CD4-positive, alpha-beta T cell (primary cell): ENCODE data around the gene MYDGF. TPM values are rescaled to one million over a fixed set of nuclear protein-coding genes. Genes with fewer than 3 reads are reported as not detected.

Source experiments
- ATAC-seq: fragments of 200-7000 bp; cut with Tn5 transposase; one replicate; pipeline ENCODE4 v1.10.0; 2022; ENCODE audit warnings: mild to moderate bottlenecking; ENCODE audit not compliant: poor library complexity
- CTCF ChIA-PET: fragments of 350-600 bp; sonication (Branson Sonifier 250); formaldehyde crosslinking; loops from one replicate; lab custom pipeline; 2021; ENCODE audit warnings: antibody characterized with exemption, inconsistent platforms; lab: Charles Lee
- POLR2A ChIA-PET: fragments of 350-600 bp; sonication (Branson Sonifier 250); formaldehyde crosslinking; loops from one replicate; lab custom pipeline; 2021; ENCODE audit warnings: antibody characterized with exemption, inconsistent platforms; lab: Charles Lee
- DNase-seq, 14 experiments: peaks; one replicate each; pipeline ENCODE4 v3.0.0-alpha.2; 2013 to 2020; ENCODE audit warnings: mixed read lengths in 2 of 14
- H3K27ac ChIP-seq, 2 donors: one replicate each; pipeline versions ENCODE4 v1.5.1 to v1.7.0; 2013; ENCODE audit warnings: low read length in 2 of 2, low read depth in 1 of 2, mild to moderate bottlenecking in 1 of 2
- H3K27me3 ChIP-seq, 2 experiments: 1 replicate in 1 of 2; 2 replicates in 1 of 2; pipeline versions ENCODE4 v1.6.1 to v1.7.0; 2013; ENCODE audit warnings: low read length in 2 of 2, control low read depth in 1 of 2, mild to moderate bottlenecking in 1 of 2, moderate library complexity in 1 of 2; ENCODE audit not compliant: insufficient read depth in 2 of 2, control insufficient read depth in 1 of 2
- H3K36me3 ChIP-seq: one replicate; pipeline ENCODE4 v1.6.1; 2013; ENCODE audit warnings: low read length, control low read depth; ENCODE audit not compliant: insufficient read depth
- H3K4me1 ChIP-seq: one replicate; pipeline ENCODE4 v1.6.1; 2013; ENCODE audit warnings: low read length, control low read depth; ENCODE audit not compliant: insufficient read depth
- H3K4me3 ChIP-seq: one replicate; pipeline ENCODE4 v1.5.1; 2013; ENCODE audit warnings: mild to moderate bottlenecking, low read length, moderate library complexity
- H3K9me3 ChIP-seq, 2 experiments: 1 replicate in 1 of 2; 2 replicates in 1 of 2; pipeline versions ENCODE4 v1.6.1 to v1.7.0; 2013; ENCODE audit warnings: low read length in 2 of 2, mild to moderate bottlenecking in 2 of 2, control low read depth in 1 of 2, moderate library complexity in 1 of 2; ENCODE audit not compliant: control insufficient read depth in 1 of 2, insufficient read depth in 1 of 2
- H3K27ac Mint-ChIP-seq: one replicate; pipeline ENCODE4 v1.8.0; 2020; ENCODE audit warnings: mixed read lengths
- H3K27me3 Mint-ChIP-seq: one replicate; pipeline ENCODE4 v1.8.0; 2021; ENCODE audit warnings: mixed read lengths
- H3K36me3 Mint-ChIP-seq: one replicate; pipeline ENCODE4 v1.8.0; 2021; ENCODE audit warnings: low read depth, mixed read lengths
- H3K4me1 Mint-ChIP-seq: one replicate; pipeline ENCODE4 v1.8.0; 2021; ENCODE audit warnings: low read depth, mixed read lengths
- H3K4me3 Mint-ChIP-seq: one replicate; pipeline ENCODE4 v1.8.0; 2020; ENCODE audit warnings: mild to moderate bottlenecking, mixed read lengths
- H3K9me3 Mint-ChIP-seq: one replicate; pipeline ENCODE4 v1.8.0; 2020; ENCODE audit warnings: mixed read lengths
- intact Hi-C, 2 experiments: fragments of 100-400 bp; cut with DNase I in 1 of 2; cut with micrococcal nuclease in 1 of 2; formaldehyde crosslinking; loops; one replicate each; pipeline versions ENCODE4 v1.15.1 to v1.9.0; 2023 to 2025; cut with DNase I, micrococcal nuclease
- total RNA-seq, 174 experiments: library from RNA in 2 of 174; stranded (reverse) in 2 of 174; gene quantifications; one replicate each; pipeline ENCODE4 v1.2.3 and lab custom pipeline; 2021 to 2026
- TF ChIP-seq, protein P1 (sequence below): fragments of 200-600 bp; IDR thresholded peaks from one replicate; pipeline ENCODE4 v1.8.0; 2022; ENCODE audit warnings: antibody characterized with exemption, mild to moderate bottlenecking

The MYDGF gene
- total RNA-seq, 2 experiments from 2014 or later: 22.0 to 23.0 TPM

DNA sequence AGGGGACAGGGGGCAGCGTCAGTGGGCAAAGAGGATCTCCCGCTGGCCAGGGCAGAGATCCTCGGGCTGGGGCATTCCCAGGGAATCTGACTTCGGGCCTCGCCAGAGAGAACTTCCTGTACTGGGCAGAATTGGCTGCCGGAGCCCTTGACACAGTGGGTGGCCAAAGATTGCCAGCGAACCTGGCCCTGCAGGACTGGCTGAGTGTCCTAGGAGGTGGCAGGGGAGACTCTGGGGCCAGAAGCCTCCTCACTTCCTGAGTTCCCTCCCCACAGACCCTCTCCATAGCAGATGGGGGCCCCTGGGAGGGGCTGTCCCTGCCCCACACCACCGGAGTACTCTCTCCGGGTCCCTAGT lies 34.2 kb upstream of the MYDGF start:
- H3K27ac ChIP-seq: no peak overlapping the region
- no peak overlapping the region for H3K4me3 Mint-ChIP-seq
- H3K9me3 Mint-ChIP-seq: no peaks in the 10 kb centered on the region
- H3K27me3 Mint-ChIP-seq: no peaks in the 10 kb centered on the region
- H3K27me3 ChIP-seq: no peaks in the 10 kb centered on the region
- H3K4me3 ChIP-seq: no peak overlapping the region
- intact Hi-C loops: no loop called here
- no peak for DNase-seq
- no peaks in the 10 kb centered on the region for H3K9me3 ChIP-seq
- no peaks in the 10 kb centered on the region for H3K4me1 Mint-ChIP-seq
- peaks cover 75% of the 10 kb centered on the region for H3K36me3 Mint-ChIP-seq
- ChIA-PET POLR2A (no interaction called here), CTCF (no interaction called here)
- peaks cover 67% of the 10 kb centered on the region for H3K36me3 ChIP-seq
- H3K4me1 ChIP-seq: peaks cover under 1% of the 10 kb centered on the region
- ATAC-seq: no peak
- TF ChIP-seq, protein P1, sequence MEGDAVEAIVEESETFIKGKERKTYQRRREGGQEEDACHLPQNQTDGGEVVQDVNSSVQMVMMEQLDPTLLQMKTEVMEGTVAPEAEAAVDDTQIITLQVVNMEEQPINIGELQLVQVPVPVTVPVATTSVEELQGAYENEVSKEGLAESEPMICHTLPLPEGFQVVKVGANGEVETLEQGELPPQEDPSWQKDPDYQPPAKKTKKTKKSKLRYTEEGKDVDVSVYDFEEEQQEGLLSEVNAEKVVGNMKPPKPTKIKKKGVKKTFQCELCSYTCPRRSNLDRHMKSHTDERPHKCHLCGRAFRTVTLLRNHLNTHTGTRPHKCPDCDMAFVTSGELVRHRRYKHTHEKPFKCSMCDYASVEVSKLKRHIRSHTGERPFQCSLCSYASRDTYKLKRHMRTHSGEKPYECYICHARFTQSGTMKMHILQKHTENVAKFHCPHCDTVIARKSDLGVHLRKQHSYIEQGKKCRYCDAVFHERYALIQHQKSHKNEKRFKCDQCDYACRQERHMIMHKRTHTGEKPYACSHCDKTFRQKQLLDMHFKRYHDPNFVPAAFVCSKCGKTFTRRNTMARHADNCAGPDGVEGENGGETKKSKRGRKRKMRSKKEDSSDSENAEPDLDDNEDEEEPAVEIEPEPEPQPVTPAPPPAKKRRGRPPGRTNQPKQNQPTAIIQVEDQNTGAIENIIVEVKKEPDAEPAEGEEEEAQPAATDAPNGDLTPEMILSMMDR: no peak
- H3K27ac Mint-ChIP-seq: no peak overlapping the region

DNA sequence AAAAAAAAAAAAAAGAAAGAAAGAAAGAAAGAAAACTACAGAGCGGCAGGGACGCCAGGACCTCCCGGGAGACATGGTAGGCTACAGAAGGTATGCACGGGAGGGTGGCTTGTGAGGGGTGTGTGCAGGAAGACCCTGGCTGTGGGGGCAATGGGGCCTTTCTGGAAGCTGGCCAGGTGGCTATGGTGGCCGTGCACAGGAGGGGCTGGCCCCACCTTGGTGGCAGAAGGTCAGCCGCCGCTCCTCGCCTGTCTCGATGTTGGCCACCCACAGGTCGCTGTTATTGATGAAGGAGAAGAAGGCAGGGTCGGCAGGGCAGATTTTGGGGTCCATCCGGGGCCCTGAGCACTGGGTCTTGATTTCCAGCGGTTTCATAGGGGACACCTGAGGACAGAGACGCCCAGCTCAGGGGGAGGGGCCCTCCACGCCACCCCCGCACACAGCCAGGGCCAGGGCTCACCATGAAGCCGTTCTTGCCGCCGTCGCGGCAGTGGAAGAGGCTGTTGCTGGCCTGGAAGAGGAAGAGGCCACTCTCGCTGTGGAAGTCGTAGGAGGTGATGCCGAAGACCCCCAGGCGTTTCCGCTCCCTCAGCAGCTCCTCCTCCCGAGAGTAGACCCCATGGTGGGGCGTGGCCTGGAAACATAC lies 33.7 kb upstream of the MYDGF start:
- TF ChIP-seq, protein P1: no peak
- H3K4me1 ChIP-seq: no peaks in the 10 kb centered on the region
- no peak overlapping the region for H3K4me3 ChIP-seq
- intact Hi-C loops: no loop called here
- no peak overlapping the region for H3K27ac Mint-ChIP-seq
- no peak for DNase-seq
- H3K36me3 Mint-ChIP-seq: peaks cover 74% of the 10 kb centered on the region
- no peaks in the 10 kb centered on the region for H3K27me3 Mint-ChIP-seq
- H3K4me3 Mint-ChIP-seq: no peak overlapping the region
- peaks cover 67% of the 10 kb centered on the region for H3K36me3 ChIP-seq
- ATAC-seq: no peak
- no peaks in the 10 kb centered on the region for H3K9me3 Mint-ChIP-seq
- H3K9me3 ChIP-seq: no peaks in the 10 kb centered on the region
- H3K4me1 Mint-ChIP-seq: no peaks in the 10 kb centered on the region
- no peak overlapping the region for H3K27ac ChIP-seq
- ChIA-PET CTCF (no interaction called here), POLR2A (no interaction called here)
- no peaks in the 10 kb centered on the region for H3K27me3 ChIP-seq

DNA sequence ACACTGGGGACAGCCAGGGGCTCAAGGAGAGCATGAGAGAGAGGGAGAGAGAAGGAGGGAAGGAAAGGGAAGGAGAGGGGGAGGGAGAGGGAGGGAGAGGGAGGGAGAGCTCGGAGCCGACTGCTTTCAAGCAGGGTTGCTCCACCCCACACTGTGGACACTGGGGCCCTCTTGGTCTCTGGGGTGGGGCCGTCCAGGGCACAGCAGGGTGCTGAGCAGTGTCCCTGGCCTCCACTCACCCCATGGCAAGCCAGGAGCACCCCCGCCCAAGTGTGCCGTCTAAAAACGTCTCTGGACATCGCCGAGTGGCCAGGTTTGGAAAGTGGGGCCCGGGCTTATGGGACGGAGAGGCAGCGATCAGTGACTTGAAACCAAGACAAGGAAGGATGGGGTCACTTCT lies 32.6 kb upstream of the MYDGF start:
- ChIA-PET POLR2A (no interaction called here), CTCF (no interaction called here)
- H3K4me1 Mint-ChIP-seq: no peaks in the 10 kb centered on the region
- H3K36me3 Mint-ChIP-seq: peaks cover 74% of the 10 kb centered on the region
- H3K36me3 ChIP-seq: peaks cover 75% of the 10 kb centered on the region
- DNase-seq: no peak
- H3K27ac ChIP-seq: no peak overlapping the region
- no peak for ATAC-seq
- intact Hi-C loops: no loop called here
- H3K4me3 Mint-ChIP-seq: no peak overlapping the region
- H3K4me3 ChIP-seq: no peak overlapping the region
- H3K27me3 Mint-ChIP-seq: no peaks in the 10 kb centered on the region
- TF ChIP-seq, protein P1: no peak
- H3K4me1 ChIP-seq: no peaks in the 10 kb centered on the region
- no peaks in the 10 kb centered on the region for H3K27me3 ChIP-seq
- H3K9me3 Mint-ChIP-seq: no peaks in the 10 kb centered on the region
- H3K9me3 ChIP-seq: no peaks in the 10 kb centered on the region
- no peak overlapping the region for H3K27ac Mint-ChIP-seq
